ENCODE results near the gene MYH11.
"Not testable (repeated sequence)": the region's sequence is repeated elsewhere in the genome, so short reads cannot be mapped to it uniquely, and the experiment has no call there.

The MYH11 gene

DNA sequence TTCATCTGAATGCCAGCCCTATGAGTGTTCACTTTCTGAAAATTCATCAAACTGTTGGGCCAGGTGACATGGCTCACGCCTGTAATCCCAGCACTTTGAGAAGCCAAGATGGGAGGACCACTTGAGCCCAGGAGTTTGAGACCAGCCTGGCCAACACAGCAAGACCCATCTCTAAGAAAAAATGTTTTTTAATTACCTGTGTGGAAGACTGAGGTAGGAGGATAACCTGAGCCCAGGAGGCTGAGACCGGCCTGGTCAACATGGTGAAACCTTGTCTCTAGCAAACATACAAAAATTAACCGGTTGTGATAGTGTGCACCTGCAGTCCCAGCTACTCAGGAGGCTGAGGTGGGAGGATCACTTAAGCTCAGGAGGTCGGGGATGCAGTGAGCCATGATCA lies 10.3 kb downstream of the MYH11 start:
- ChIA-PET CTCF (interaction anchor here (5.0 kb wide), 1 partner anchor 24 kb away, joined by 27 read pairs; no protein-coding TSS in a partner anchor), POLR2A (no interaction called here)
- no peak overlapping the region for H3K4me3 ChIP-seq (ENCODE audit: low read depth, low read length)
- no peak for TF ChIP-seq CTCF (IDR thresholded peaks at IDR 0.05; ENCODE audit: insufficient read depth, low read length, missing control alignments)
- DNase-seq (ENCODE audit: low read depth, low spot score) = no peak

DNA sequence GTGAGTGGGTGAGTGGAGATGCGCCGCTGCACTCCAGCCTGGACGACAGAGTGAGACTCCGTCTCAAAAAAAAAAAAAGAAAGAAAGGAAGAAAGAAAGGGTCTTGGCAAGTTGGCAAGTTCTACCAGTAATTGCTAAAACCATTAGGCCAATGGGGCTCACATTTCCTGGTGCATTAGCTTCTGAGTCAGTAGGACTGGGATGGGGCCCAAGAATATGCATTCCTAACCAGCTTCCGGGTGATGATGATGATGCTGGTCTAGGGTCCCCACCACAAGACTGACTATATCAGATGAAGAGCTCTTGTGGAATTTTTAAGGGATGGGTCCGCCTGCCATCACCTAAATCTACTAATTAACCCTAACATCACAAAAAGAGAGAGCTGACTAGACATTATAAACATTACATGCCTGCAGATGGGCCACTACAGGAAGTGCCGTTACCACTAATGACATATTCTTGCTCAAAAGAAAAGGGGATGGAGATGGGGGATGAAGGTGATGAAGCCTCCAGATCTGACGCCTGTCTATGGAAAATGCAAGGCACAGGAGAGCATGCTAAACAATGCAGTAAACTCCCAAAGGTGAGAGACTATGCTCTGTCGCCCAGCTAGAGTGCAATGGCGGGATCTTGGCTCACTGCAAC lies 13.1 kb downstream of the MYH11 start:
- POLR2A ChIA-PET = no interaction called here
- no peak for TF ChIP-seq CTCF (IDR thresholded peaks at IDR 0.05; ENCODE audit: insufficient read depth, low read length, missing control alignments)
- H3K4me3 ChIP-seq (ENCODE audit: low read depth, low read length) = no peak overlapping the region
- CTCF ChIA-PET = interaction anchor here (0.6 to 5.0 kb wide), 2 partner anchors 22 to 113 kb away, joined by 3 to 25 read pairs; no protein-coding TSS in a partner anchor
- DNase-seq (ENCODE audit: low read depth, low spot score) = no peak

- CTCF ChIA-PET; H3K4me3 ChIP-seq (ENCODE audit: low read depth, low read length); POLR2A ChIA-PET; DNase-seq (ENCODE audit: low read depth, low spot score): not testable (repeated sequence)
Measured at GRCh38 chr16:15839204-15839603, 17.6 kb downstream of the MYH11 start.

GRCh38 chr16:15837761-15838160 lies 19.1 kb downstream of the MYH11 start:
- H3K4me3 ChIP-seq (ENCODE audit: low read depth, low read length) = no peak overlapping the region
- DNase-seq (ENCODE audit: low read depth, low spot score) = no peak
- ChIA-PET POLR2A (no interaction called here), CTCF (no interaction called here)
- no peak for TF ChIP-seq CTCF (IDR thresholded peaks at IDR 0.05; ENCODE audit: insufficient read depth, low read length, missing control alignments)

DNA sequence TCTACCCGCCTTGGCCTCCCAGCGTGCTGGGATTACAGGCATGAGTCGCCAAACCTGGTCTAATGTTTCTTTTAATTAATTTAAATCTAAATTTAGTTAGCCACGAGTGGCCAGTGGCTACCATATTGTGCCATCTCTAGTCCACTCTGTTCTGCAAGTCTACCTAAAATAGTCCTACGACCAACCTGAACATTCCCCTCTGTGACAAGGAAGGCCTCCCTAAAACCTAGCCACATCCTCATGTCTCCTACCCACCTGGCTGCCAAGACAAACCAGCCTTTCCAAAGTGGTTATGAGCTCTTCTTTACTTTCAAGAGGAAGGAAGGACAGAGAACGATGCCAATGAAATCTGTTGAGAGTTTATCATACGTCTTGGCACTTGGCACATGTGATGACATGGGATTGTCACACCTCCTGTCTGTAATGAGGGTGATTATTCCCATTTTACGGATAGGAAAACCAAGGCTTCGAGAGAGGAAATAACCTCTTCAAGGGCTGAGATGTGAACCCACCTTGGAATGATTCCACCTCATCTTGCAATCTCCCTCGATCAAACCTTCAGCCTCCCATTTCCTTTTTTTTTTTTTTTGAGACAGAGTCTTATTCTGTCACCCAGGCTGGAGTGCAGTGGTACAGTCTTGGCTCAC lies 19.7 kb downstream of the MYH11 start:
- DNase-seq (ENCODE audit: low read depth, low spot score) = no peak
- ChIA-PET POLR2A (no interaction called here), CTCF (no interaction called here)
- no peak for TF ChIP-seq CTCF (IDR thresholded peaks at IDR 0.05; ENCODE audit: insufficient read depth, low read length, missing control alignments)
- no peak overlapping the region for H3K4me3 ChIP-seq (ENCODE audit: low read depth, low read length)

GRCh38 chr16:15836074-15836473 lies 20.8 kb downstream of the MYH11 start:
- no peak for TF ChIP-seq CTCF (IDR thresholded peaks at IDR 0.05; ENCODE audit: insufficient read depth, low read length, missing control alignments)
- no peak overlapping the region for H3K4me3 ChIP-seq (ENCODE audit: low read depth, low read length)
- no peak for DNase-seq (ENCODE audit: low read depth, low spot score)
- ChIA-PET POLR2A (no interaction called here), CTCF (interaction anchor here (1.0 to 1.3 kb wide), 2 partner anchors 9 to 13 kb away, joined by 3 to 4 read pairs; no protein-coding TSS in a partner anchor)
